ENCODE measurements around the gene TENT4B. TPM values are rescaled to one million over a fixed set of nuclear protein-coding genes. Genes with fewer than 3 reads are reported as not detected.

The TENT4B gene
- total RNA-seq, 1 experiment from 2014 or later = 13.0 TPM

DNA sequence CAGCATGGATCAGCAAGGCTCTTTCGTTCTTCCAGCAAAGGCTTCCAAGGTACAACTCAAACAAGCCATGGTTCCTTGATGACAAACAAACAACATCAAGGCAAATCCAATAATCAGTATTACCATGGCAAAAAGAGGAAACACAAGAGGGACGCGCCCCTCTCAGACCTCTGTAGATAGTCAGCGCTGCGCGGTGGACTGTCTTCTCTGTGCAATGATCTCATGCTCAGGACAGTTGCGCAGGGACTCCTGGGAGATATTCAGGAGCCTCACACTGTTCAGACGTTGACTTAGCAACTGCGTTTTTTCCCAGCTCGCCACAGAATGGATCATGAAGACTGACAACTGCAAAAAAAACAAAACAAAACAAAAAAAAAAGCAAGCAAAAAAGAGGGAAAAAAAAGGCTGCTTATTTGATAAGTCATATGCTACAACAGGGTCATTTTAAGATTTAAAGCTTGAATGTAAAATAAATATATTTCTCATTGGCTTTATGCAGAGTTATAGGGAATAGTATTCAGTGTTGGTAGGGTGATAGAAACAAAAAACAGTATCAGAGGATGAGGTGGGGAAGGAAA lies 76.1 kb downstream of the TENT4B start:
- TF ChIP-seq, protein P1, sequence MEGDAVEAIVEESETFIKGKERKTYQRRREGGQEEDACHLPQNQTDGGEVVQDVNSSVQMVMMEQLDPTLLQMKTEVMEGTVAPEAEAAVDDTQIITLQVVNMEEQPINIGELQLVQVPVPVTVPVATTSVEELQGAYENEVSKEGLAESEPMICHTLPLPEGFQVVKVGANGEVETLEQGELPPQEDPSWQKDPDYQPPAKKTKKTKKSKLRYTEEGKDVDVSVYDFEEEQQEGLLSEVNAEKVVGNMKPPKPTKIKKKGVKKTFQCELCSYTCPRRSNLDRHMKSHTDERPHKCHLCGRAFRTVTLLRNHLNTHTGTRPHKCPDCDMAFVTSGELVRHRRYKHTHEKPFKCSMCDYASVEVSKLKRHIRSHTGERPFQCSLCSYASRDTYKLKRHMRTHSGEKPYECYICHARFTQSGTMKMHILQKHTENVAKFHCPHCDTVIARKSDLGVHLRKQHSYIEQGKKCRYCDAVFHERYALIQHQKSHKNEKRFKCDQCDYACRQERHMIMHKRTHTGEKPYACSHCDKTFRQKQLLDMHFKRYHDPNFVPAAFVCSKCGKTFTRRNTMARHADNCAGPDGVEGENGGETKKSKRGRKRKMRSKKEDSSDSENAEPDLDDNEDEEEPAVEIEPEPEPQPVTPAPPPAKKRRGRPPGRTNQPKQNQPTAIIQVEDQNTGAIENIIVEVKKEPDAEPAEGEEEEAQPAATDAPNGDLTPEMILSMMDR (conservative IDR thresholded peaks at IDR 0.05) = no peak
- Histone ChIP-seq H3K9ac (ENCODE audit: extremely low read depth, insufficient read length, low read length) (no peak overlapping the region), H4K8ac (replicated peaks; ENCODE audit: insufficient read length, low read depth, low read length) (no peak overlapping the region), H3K56ac (ENCODE audit: insufficient read length, low read depth, low read length) (no peak overlapping the region), H3K18ac (ENCODE audit: insufficient read length, low read depth, low read length) (no peak overlapping the region), H3K79me1 (ENCODE audit: insufficient read depth, low read depth, low read length, poor library complexity, severe bottlenecking) (no peaks in the 10 kb centered on the region), H4K5ac (ENCODE audit: insufficient read length, low read depth, low read length) (no peak overlapping the region), H2AFZ (ENCODE audit: low read length) (no peak overlapping the region), H3K9me3 (ENCODE audit: control insufficient read depth, low read depth, low read length) (no peaks in the 10 kb centered on the region), H3K4ac (ENCODE audit: low read depth, low read length) (no peak overlapping the region), H2BK15ac (ENCODE audit: low read depth, low read length) (no peak overlapping the region), H3K23ac (ENCODE audit: insufficient read length, low read depth, low read length) (no peak overlapping the region), H2BK20ac (ENCODE audit: low read depth, low read length, poor library complexity, severe bottlenecking) (no peak overlapping the region), H3K27me3 (ENCODE audit: insufficient read depth, low read length) (no peaks in the 10 kb centered on the region), H2BK120ac (ENCODE audit: low read depth, low read length, poor library complexity, severe bottlenecking) (no peak overlapping the region), H4K91ac (ENCODE audit: insufficient read length, low read depth, low read length) (no peak overlapping the region), H3K79me2 (ENCODE audit: insufficient read depth, low read length) (no peaks in the 10 kb centered on the region), H3K14ac (ENCODE audit: insufficient read depth, low read length) (no peak overlapping the region), H3K27ac (ENCODE audit: insufficient read length, low read depth, low read length) (no peak overlapping the region), H2AK5ac (ENCODE audit: insufficient read length, low read length) (no peak overlapping the region), H2BK5ac (ENCODE audit: insufficient read length, low read length) (no peak overlapping the region), H2BK12ac (ENCODE audit: insufficient read length, low read depth, low read length) (no peak overlapping the region), H3T11ph (ENCODE audit: low read length) (no peak overlapping the region), H3K4me2 (ENCODE audit: insufficient read depth, insufficient read length, low read length) (no peak overlapping the region), H3K23me2 (ENCODE audit: insufficient read length, low read depth, low read length, poor library complexity, severe bottlenecking) (no peaks in the 10 kb centered on the region), H4K20me1 (ENCODE audit: control insufficient read depth, insufficient read depth, insufficient read length) (no peaks in the 10 kb centered on the region), H3K4me1 (ENCODE audit: insufficient read depth, low read length) (no peaks in the 10 kb centered on the region)
- Mint-ChIP-seq H3K4me1 (no peaks in the 10 kb centered on the region), H3K4me3 (no peak overlapping the region), H3K9me3 (no peaks in the 10 kb centered on the region), H3K36me3 (ENCODE audit: insufficient read depth in 1 of 3, low read depth in 3 of 3) (peaks cover 12 to 35% (median 31%) of the 10 kb centered on the region in 3 experiments; a peak in 6 of 7 replicates), H3K27ac (no peak overlapping the region; a peak in 1 of 7 replicates), H3K27me3 (ENCODE audit: low read depth) (no peaks in the 10 kb centered on the region)
- no CpG with 5 or more reads among the region's 10 CpGs for WGBS (ENCODE audit: extremely low coverage, insufficient read length, low lambda C conversion rate)
- no peak for DNase-seq
